Colon (tissue), 2 donors: Measurements from ENCODE around the gene PIGU.

ENCODE experiments used
- FAIRE-seq: peaks from 2 replicates; lab custom pipeline; 2012; peaks lifted over from hg19 to GRCh38; lab: Jason Lieb, UNC
- donor health status: control.
- donor health status: control.

The PIGU gene

GRCh38 chr20:34578521-34578920 lies 98.4 kb downstream of the PIGU start:
- FAIRE-seq = no peak

GRCh38 chr20:34578025-34578424 lies 98.9 kb downstream of the PIGU start:
- FAIRE-seq = no peak

DNA sequence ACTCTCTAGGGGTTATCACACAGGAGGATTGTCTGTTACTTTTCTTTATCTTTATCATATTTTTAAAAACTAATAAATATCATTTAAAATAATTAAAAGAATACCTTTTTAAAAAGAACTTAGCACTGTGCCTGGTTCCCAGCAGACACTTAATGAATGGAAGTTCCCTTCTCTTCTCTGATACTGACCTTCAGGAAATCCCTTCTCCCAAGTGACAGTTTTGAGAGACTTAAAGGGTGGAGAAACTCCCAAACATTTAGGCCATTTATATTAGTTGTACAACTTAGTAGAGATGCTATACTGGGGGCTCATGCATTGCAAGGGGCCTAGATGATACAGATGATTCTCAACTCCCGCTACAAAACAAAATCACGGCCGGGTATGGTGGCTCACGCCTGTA lies 99.8 kb downstream of the PIGU start:
- FAIRE-seq = no peak

GRCh38 chr20:34575756-34576155 lies 101.1 kb downstream of the PIGU start:
- no peak for FAIRE-seq

- no peak for FAIRE-seq
Measured at GRCh38 chr20:34575271-34575670, 101.6 kb downstream of the PIGU start.

GRCh38 chr20:34574861-34575260 lies 102.0 kb downstream of the PIGU start:
- FAIRE-seq = no peak

GRCh38 chr20:34574426-34574825 lies 102.5 kb downstream of the PIGU start:
- no peak for FAIRE-seq

DNA sequence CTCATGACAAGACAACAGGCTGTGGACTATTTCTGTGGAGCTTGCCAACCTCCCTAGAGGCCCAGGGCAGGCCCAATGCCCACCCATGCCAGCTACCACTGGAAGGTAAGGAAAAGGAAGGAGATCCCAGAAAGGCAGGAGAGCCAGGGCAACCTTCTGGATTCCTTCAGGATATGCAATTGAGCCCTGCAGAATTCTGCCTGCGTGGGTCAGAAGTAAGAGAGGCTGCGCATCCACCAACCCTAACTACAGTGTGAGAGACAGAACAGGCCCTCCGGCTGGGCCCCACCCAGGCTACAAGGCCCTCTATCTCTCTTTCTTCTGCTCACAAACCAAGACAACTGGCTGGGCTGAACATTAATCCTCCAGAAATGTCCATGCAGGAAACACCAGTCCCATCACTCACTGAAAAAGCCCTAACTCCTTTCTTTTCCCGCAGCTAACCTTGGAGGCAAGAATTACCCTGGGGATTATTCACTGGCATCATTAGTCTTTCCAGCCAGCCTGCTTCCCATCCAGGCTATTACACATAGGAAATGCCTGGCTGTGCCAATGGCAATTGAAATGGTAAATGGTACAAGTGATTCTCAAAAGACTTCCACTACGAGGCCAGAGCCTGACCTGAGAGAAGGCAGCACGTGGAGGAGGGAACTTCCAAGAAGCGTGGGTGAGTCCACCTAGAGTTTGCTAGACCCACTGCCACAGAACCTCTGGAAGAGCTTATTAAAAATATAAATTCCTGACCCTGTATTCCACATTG lies 103.2 kb downstream of the PIGU start:
- FAIRE-seq = no peak

DNA sequence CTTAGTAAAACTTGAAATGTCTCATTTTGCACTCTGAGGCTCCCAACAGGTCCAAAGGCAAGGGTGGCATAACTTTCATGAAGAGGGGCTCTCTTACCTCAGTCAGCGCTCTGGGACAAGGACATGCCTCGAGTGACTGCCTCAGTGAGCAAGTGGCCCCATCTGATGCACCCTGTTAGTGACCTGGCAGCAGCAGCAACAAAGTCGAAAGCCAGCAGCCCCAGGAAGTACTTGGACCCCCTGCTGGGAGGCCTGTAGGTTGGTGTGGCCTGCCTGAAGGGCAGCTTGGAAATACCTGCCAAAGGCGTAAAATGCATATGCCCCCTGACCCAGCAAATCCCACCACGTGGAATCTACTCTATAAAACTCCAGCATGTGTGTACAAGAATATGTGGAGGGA lies 105.1 kb downstream of the PIGU start:
- FAIRE-seq = no peak

DNA sequence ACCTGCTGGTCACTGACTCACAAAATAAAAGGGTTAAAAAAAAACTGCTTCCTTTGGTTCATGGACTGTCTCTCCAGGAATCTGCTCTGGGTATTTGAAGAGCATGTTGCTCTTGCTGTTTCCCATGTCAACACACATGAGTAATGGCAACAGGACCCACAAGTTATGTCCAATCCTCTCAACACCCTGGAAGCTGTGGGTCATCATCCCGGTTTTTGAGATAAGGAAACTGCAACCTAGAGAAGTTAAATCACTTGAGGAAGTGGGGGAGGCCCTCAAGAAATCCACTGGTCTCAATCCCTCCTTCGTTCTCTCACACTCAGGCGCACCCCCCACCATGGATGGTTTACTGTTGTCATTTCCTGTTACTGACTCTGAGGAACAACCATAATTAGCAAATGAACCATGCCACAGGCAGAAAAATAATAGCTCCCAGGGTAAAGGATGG lies 106.0 kb downstream of the PIGU start:
- FAIRE-seq = no peak

GRCh38 chr20:34569598-34569997 lies 107.3 kb downstream of the PIGU start:
- no peak for FAIRE-seq

GRCh38 chr20:34567892-34568865 lies 108.7 kb downstream of the PIGU start:
- no peak for FAIRE-seq

DNA sequence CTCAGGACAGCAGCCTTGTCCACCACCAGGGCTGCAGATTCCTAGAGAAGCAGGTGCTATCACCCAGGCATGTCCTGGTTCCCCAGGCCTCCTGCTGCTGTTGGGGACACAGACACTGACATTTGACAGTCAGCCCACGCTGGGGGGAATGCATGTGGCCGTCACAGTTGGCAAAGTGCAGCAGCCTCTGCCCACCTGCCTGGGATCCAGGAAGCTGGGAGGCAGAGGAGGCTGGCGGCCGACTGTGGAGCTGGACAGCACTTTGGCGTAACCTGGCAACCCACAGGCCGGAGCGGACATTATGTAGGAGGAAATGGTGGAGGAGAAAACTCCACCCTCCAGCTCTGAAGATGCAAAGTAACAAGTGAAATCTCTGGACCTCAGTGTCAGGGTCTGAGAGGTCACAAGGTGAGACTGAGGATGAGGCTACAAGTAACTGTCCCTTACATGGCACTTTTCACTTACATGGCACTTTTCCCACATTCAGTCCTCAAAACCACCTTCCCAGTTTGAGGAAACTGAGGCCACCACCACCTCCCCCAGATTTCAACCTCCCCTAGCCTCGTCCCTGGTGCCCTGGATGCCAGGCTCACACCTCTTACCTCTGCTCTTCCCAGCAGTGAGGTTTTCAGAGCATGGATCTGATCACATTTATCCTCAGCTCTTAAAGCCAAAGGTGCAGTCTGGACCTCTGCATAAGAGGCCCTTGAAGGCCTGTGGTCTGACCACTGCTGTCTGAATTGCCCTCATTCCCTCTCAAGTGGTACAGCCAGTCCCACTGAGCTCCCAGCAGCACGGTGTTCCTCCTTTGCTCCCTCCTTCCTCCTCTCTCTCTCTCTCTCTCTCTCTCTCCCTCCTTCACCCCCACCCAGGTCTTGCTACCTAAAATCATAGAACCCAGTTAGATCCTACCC lies 109.7 kb downstream of the PIGU start:
- FAIRE-seq = no peak

DNA sequence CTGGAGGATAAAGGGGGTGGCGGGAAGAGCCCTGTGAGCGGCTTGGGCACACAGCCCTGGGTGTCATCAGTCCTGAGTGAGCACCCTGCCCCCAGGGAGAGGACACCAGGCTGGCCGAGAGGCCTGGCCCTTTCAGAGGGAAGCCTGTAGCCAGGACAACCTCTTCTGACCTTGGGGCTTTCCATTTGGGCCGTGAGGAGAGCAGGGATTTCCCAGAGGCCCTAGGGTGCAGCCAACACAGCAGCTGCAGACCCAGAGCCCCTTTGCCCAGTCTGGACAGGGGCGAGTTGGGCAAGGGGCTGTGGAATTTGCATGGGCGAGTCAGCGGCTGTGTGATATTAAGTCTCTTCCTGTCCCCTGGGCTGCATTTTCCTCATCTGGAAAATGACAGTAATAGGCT lies 112.1 kb downstream of the PIGU start:
- FAIRE-seq = no peak

DNA sequence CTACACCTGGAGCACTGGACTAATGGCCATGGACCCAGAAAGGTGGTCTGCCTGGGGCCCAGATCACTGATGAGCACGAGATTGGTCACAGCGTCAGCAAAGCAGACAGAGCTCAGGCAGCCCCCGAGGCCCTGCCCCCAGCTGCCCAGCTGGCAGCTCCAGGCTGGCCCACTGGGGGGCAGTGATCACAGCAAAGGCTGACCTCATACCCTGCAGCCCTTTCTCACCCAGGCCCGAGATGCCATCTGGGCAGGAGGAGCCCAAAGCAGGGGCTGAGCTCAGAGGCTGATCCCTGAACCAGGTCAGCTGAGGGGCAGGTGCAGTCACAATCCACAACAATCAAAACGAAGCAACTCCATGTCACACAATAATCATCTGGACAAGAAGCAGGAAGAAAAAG lies 114.3 kb downstream of the PIGU start:
- FAIRE-seq = no peak

DNA sequence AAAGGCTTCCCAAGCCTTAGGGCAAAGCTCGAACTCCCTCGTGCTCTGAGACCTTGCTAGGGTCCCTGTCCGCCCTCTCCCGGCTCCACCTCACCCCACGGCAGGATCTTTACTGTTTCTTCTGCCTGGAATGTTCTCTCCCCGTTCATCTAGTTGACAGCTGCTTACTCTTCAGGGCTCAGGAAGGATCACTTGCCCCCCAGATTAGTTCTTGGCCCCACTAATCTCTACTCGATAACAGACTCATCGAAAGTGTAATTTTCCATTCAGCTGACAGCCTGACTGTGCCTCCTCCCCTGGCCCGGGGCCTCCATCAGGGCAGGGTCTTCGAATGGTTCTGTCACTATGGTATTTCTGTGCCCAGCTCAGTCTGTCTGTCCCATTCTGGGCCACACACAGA lies 115.2 kb downstream of the PIGU start:
- FAIRE-seq = no peak

- no peak for FAIRE-seq
Measured at GRCh38 chr20:34560614-34561013, 116.3 kb downstream of the PIGU start.

DNA sequence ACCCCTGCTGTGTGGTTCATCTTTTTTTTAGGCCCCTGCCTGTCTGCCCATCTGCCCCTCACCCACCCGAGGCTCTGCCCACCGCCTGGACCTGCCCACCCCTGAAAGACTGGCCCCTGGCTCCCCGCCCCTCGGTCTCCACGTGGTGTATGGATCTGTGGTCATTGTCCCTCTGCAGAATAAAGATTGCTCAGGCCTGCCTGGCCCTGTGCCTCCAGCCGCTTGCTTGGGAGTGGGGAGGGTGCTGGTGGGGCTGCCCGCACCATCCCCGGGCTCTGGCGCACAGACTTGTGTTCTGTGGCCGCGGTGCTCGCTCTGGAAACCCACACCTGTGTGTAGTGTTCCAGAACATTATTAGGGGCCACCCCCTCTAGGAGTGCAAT lies 116.8 kb downstream of the PIGU start:
- no peak for FAIRE-seq

GRCh38 chr20:34559311-34560140 lies 117.4 kb downstream of the PIGU start:
- FAIRE-seq = no peak

- FAIRE-seq = no peak
Measured at GRCh38 chr20:34558320-34559218, 118.3 kb downstream of the PIGU start, which contains the start of gene MAP1LC3A. TSS of gene MAP1LC3A (plus strand) at chr20:34558718. CDS start at chr20:34558869, 151 bp downstream.
